HG03457 (cell line): ENCODE results near the gene THADA.
A peak's percentile ranks its signal among the peaks of the same experiment; 100 is the strongest.
"Not testable (repeated sequence)": the region's sequence is repeated elsewhere in the genome, so short reads cannot be mapped to it uniquely, and the experiment has no call there.

Experiments
- ATAC-seq: cut with Tn5 transposase; IDR thresholded peaks from one replicate; pipeline ENCODE4 v1.9.1; 2021; ENCODE audit warnings: moderate number of reproducible peaks; ENCODE audit not compliant: unreplicated experiment

The THADA gene

GRCh38 chr2:43311276-43311675, 284.6 kb downstream of the THADA start:
- ATAC-seq, result no peak

DNA sequence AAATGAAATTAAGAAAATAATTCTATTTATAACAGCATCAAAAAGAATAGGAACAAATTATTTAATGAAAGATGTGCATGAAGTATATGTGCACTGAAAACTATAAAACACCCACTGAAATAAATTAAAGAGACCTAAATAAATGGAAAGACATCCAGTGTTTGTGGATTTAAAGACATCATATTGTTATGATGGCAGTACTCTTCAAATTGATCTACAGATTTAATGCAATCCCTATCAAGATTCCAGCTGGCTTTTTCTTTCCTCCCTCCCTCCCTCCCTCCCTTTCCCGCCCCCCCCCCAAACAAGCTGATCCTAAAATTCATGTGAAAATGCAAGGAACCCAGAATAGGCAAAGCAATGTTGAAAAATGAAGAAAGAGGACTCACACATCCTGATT, 285.9 kb downstream of the THADA start:
- ATAC-seq, result no peak

- no peak for ATAC-seq
Measured at GRCh38 chr2:43307973-43308372, 287.9 kb downstream of the THADA start.

DNA sequence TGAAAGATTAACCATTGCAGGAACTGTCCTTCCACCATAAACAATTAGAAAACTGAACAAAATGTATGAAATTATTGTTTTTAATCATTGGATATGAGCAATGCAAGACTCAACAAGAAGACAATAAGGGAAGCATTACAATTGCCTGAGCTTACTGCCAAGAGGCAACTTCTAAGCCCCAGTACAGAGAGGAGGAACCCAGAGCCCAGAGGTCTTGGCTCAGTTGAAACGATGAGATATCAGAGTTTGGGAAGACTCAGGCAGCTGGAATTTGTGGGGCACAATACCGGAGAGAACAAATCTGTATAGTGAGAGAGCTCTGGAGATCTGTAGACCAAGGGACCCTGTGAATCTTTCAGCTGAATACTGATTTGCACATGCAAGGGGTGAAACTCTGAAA, 288.8 kb downstream of the THADA start:
- ATAC-seq, result no peak

DNA sequence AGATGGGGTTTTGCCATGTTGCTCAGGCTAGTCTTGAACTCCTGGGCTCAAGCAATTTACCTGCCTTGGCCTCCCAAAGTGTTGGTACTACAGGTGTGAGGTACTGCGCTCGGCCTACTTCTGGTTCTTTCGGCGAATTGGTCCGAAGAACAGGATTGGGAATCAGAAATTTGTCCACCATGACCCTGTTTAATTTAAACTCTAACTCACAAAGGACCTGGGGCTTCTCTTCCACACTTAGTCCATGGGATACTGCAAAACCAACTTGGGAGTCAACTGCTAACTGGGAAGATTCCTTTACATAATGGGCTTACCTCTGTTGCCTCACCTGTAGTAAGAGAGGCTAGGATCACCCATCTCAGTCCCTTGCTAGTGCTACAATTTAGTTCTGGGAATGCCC, 289.6 kb downstream of the THADA start:
- ATAC-seq, result no peak

- ATAC-seq, result no peak
Measured at GRCh38 chr2:43305517-43305916, 290.3 kb downstream of the THADA start.

- ATAC-seq, result no peak
Measured at GRCh38 chr2:43305012-43305411, 290.8 kb downstream of the THADA start.

DNA sequence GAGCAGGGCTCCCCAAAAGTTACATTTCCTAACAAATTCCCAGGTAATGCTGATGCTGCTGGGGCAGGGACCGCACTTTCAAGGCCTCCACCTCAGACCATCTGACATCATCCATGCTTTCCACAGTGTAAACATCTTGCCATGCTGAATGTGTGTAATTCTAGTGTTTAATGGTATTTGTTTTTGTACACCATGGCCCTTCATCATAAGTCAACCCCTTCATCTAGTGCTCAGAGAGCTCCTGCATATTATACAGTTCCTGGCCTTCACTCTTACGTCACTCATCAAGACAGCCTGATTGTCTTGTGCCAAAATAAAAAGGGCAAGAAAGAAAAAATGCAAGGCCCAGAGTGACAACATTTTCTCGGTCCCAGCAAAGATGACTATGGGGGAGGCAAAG, 291.9 kb downstream of the THADA start:
- ATAC-seq, result no peak

- ATAC-seq, result no peak
Measured at GRCh38 chr2:43302961-43303494, 292.8 kb downstream of the THADA start.

- ATAC-seq, result no peak
Measured at GRCh38 chr2:43302182-43302960, 293.5 kb downstream of the THADA start.

- ATAC-seq, result no peak
Measured at GRCh38 chr2:43300781-43301583, 294.9 kb downstream of the THADA start.

DNA sequence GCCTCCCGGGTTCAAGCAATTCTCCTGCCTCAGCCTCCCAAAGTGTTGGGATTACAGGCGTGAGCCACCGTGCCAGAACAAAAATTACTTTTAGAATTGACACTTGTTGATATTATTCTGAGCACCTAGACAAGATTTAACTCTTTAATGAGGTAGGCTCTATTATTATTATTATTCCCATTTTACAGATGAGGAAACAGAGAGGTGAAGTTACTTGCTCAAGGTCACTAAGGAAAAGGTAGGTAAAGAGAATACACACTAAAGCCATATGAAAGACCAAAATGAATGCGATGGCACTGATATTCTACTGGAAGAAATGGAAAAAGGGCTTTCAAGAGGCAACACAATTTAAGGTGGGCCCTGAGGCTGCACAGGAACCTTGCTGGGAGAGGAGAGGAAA, 295.6 kb downstream of the THADA start:
- no peak for ATAC-seq

GRCh38 chr2:43298500-43298899, 297.3 kb downstream of the THADA start:
- ATAC-seq, result no peak

DNA sequence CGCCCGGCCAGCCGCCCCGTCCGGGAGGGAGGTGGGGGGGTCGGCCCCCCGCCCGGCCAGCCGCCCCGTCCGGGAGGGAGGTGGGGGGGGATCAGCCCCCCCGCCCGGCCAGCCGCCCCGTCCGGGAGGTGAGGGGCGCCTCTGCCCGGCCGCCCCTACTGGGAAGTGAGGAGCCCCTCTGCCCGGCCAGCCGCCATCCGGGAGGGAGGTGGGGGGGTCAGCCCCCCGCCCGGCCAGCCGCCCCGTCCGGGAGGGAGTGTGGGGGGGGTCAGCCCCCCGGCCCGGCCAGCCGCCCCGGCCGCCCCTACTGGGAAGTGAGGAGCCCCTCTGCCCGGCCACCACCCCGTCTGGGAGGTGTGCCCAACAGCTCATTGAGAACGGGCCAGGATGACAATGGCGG, 298.1 kb downstream of the THADA start:
- not testable (repeated sequence) for ATAC-seq

- no peak for ATAC-seq
Measured at GRCh38 chr2:43294973-43295603, 300.8 kb downstream of the THADA start.

GRCh38 chr2:43293744-43294695, 301.8 kb downstream of the THADA start:
- ATAC-seq, result peak; percentile 97

DNA sequence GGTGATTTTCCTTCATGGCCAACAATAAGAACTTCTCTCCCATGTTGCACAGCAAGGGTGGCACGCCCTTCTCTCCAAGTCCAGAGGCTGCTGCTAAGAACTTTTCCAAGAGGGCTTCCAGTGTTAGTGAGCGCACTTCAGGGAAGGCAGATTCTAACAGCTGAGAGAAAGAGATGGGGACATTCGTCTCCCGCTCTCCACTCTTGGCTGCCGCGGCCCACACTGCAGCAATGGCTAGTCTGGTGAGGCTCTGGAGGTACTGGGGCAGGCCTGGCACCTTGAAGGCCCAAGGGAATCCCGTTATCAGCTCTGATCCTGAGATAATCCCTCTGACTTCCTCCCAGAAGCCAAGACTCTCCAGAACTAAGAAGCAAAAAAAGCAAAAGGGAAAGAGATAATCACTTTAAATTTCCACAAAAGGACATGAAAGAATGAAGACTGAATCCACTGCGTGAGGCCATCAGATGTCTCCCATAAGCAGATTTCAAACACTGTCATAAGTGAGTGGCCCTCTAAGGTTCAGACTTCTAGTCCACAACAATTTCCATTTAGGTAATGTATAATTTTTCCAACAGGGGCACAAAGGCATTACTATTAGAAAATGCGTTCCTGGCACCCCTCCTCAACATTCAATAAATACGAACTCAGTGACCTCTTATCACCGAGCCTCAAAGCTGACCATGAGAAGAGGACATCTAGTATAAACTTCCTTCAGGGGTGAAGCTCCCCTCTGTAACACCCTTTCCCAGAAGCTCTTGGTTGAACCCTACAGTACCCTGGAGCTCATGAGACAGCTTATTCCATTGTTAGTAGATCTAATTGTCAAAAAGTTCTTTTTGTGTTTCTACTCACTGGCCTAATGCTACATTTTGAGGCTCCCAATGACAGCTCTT, 302.7 kb downstream of the THADA start:
- ATAC-seq, result no peak

GRCh38 chr2:43292297-43292696, 303.5 kb downstream of the THADA start:
- no peak for ATAC-seq

DNA sequence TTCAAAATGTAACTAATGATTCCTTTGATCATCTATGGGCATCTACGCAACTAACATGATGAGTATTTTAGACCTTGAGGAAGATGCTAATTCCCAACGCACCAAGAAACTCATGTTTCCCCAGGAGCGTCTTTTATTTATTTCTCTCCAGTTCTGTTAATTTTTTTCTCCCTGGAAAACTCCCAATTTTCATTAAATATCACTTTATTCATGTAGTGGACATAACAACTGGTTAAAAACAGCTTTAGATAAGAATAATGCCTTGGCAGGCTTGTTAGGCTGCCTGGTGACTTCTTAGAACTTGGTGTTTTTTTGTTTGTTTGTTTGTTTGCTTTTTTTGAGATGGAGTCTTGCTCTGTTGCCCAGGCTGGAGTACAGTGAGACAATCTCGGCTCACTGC, 306.5 kb downstream of the THADA start:
- ATAC-seq, result no peak
